H1 (cell line): ENCODE data around the gene NUTM1. TPM values are rescaled to one million over a fixed set of nuclear protein-coding genes. Genes with fewer than 3 reads are reported as not detected.

ENCODE experiments used
- CTCF ChIA-PET: fragments of 300-600 bp; sonication (Branson Sonifier 250); formaldehyde crosslinking; loops from one replicate; lab custom pipeline; 2021; ENCODE audit not compliant: partially characterized antibody; lab: Charles Lee
- POLR2A ChIA-PET: fragments of 300-600 bp; sonication (Branson Sonifier 250); formaldehyde crosslinking; loops from one replicate; lab custom pipeline; 2021; ENCODE audit warnings: inconsistent platforms; ENCODE audit not compliant: partially characterized antibody; lab: Charles Lee
- DNase-seq, 2 experiments: peaks; one replicate each; pipeline versions ENCODE4 v3.0.0 to v3.0.0-alpha.2; 2010 to 2022; ENCODE audit warnings: low spot score in 2 of 2, low read depth in 1 of 2, mixed read lengths in 1 of 2
- FAIRE-seq: peaks from 2 replicates; lab custom pipeline; 2011; peaks lifted over from hg19 to GRCh38; lab: Jason Lieb, UNC
- H2AFZ ChIP-seq: 2 replicates; pipeline ENCODE4 v1.8.1; 2012; ENCODE audit warnings: low read length, inconsistent platforms
- H2AK5ac ChIP-seq: 2 replicates; pipeline ENCODE4 v1.6.1; 2013; ENCODE audit warnings: low read depth, low read length
- H2BK120ac ChIP-seq: replicated peaks from 2 replicates; pipeline ENCODE3; 2013; ENCODE audit warnings: low read depth, low read length, inconsistent platforms
- H2BK12ac ChIP-seq: 2 replicates; pipeline ENCODE4 v1.6.1; 2013; ENCODE audit warnings: low read depth, low read length
- H2BK15ac ChIP-seq: 2 replicates; pipeline ENCODE4 v1.6.1; 2013; ENCODE audit warnings: low read length
- H2BK20ac ChIP-seq: 2 replicates; pipeline ENCODE4 v1.6.1; 2013; ENCODE audit warnings: low read length
- H2BK5ac ChIP-seq: 2 replicates; pipeline ENCODE4 v1.6.1; 2013; ENCODE audit warnings: low read depth, low read length
- H3K14ac ChIP-seq: 2 replicates; pipeline ENCODE4 v1.6.1; 2013; ENCODE audit warnings: inconsistent platforms; ENCODE audit not compliant: insufficient read length
- H3K18ac ChIP-seq: 2 replicates; pipeline ENCODE4 v1.6.1; 2013; ENCODE audit warnings: low read length; ENCODE audit errors: extremely low read depth
- H3K23ac ChIP-seq: 2 replicates; pipeline ENCODE4 v1.6.1; 2013; ENCODE audit warnings: inconsistent platforms; ENCODE audit not compliant: insufficient read length
- H3K23me2 ChIP-seq: 2 replicates; pipeline ENCODE4 v1.6.1; 2013; ENCODE audit warnings: low read depth, low read length
- H3K27ac ChIP-seq: 2 replicates; pipeline ENCODE4 v1.6.1; 2011; ENCODE audit warnings: low read depth, low read length, inconsistent platforms
- H3K27me3 ChIP-seq, 4 experiments: replicated peaks in 1 of 4; 1 replicate in 1 of 4; 2 replicates in 3 of 4; pipeline versions ENCODE4 v1.6.1 to v1.8.1; 2011 to 2013; ENCODE audit warnings: low read length in 3 of 4, mild to moderate bottlenecking in 3 of 4, inconsistent platforms in 2 of 4, mixed read lengths in 2 of 4, moderate library complexity in 1 of 4; ENCODE audit not compliant: control insufficient read depth in 3 of 4, insufficient read depth in 3 of 4; ENCODE audit errors: extremely low read depth in 1 of 4
- H3K36me3 ChIP-seq, 4 experiments: 2 replicates each; pipeline versions ENCODE4 v1.6.1 to v1.8.1; 2011 to 2013; ENCODE audit warnings: mild to moderate bottlenecking in 4 of 4, low read length in 3 of 4, moderate library complexity in 2 of 4, control low read depth in 1 of 4, inconsistent platforms in 1 of 4; ENCODE audit not compliant: insufficient read depth in 4 of 4, control insufficient read depth in 2 of 4
- H3K4ac ChIP-seq: replicated peaks from 2 replicates; pipeline ENCODE3; 2013; ENCODE audit warnings: low read length, low read depth, mixed read lengths, inconsistent platforms; ENCODE audit not compliant: insufficient read length
- H3K4me1 ChIP-seq, 4 experiments: replicated peaks in 1 of 4; 1 replicate in 1 of 4; 2 replicates in 3 of 4; pipeline versions ENCODE4 v1.6.1 to v1.8.1; 2011 to 2013; ENCODE audit warnings: low read length in 3 of 4, inconsistent platforms in 2 of 4, mixed read lengths in 1 of 4; ENCODE audit not compliant: insufficient read depth in 4 of 4, control insufficient read depth in 3 of 4
- H3K4me2 ChIP-seq, 2 experiments: 2 replicates each; pipeline versions ENCODE4 v1.6.1 to v1.8.1; 2011 to 2013; ENCODE audit warnings: low read depth in 2 of 2, low read length in 2 of 2, control low read depth in 1 of 2, inconsistent platforms in 1 of 2, mild to moderate bottlenecking in 1 of 2; ENCODE audit not compliant: insufficient read depth in 1 of 2
- H3K4me3 ChIP-seq, 4 experiments: fragments of 200-600, 300-600 bp in 1 of 4; sonication (generic), shearing (Covaris generic), sonication (Bioruptor Twin) in 1 of 4; 2 replicates each; pipeline versions ENCODE4 v1.5.1 to v1.8.1; 2011 to 2016; ENCODE audit warnings: low read length in 4 of 4, low read depth in 3 of 4, control low read depth in 2 of 4, inconsistent platforms in 2 of 4, mild to moderate bottlenecking in 2 of 4, mixed read lengths in 1 of 4, moderate library complexity in 1 of 4; ENCODE audit not compliant: insufficient read depth in 2 of 4; ENCODE audit errors: extremely low read depth in 1 of 4
- H3K56ac ChIP-seq: replicated peaks from 2 replicates; pipeline ENCODE3; 2013; ENCODE audit warnings: low read depth, mild to moderate bottlenecking, mixed read lengths, low read length, inconsistent platforms; ENCODE audit not compliant: insufficient read length
- H3K79me1 ChIP-seq: 2 replicates; pipeline ENCODE4 v1.6.1; 2013; ENCODE audit warnings: low read depth, low read length, control low read depth
- H3K79me2 ChIP-seq, 2 experiments: 2 replicates each; pipeline versions ENCODE4 v1.6.1 to v1.8.1; 2012 to 2013; ENCODE audit warnings: low read length in 2 of 2, mild to moderate bottlenecking in 2 of 2, inconsistent platforms in 1 of 2; ENCODE audit not compliant: insufficient read depth in 2 of 2, control insufficient read depth in 1 of 2
- H3K9ac ChIP-seq, 4 experiments: replicated peaks in 1 of 4; 1 replicate in 1 of 4; 2 replicates in 3 of 4; pipeline versions ENCODE4 v1.6.1 to v1.8.1; 2011 to 2013; ENCODE audit warnings: low read depth in 3 of 4, low read length in 3 of 4, control low read depth in 2 of 4, mild to moderate bottlenecking in 2 of 4, moderate library complexity in 2 of 4, inconsistent platforms in 1 of 4; ENCODE audit errors: extremely low read depth in 1 of 4
- H3K9me3 ChIP-seq, 2 experiments: 2 replicates each; pipeline versions ENCODE4 v1.6.1 to v1.8.1; 2012 to 2013; ENCODE audit warnings: mild to moderate bottlenecking in 2 of 2, moderate library complexity in 2 of 2, control low read depth in 1 of 2, inconsistent platforms in 1 of 2, low read depth in 1 of 2, low read length in 1 of 2, mixed read lengths in 1 of 2; ENCODE audit not compliant: insufficient read depth in 2 of 2
- H4K20me1 ChIP-seq, 2 experiments: replicated peaks in 1 of 2; 2 replicates each; pipeline versions ENCODE3 to v1.8.1; 2011 to 2013; ENCODE audit warnings: inconsistent platforms in 2 of 2, low read length in 2 of 2, mild to moderate bottlenecking in 1 of 2; ENCODE audit not compliant: insufficient read depth in 2 of 2, control insufficient read depth in 1 of 2
- H4K5ac ChIP-seq: 2 replicates; pipeline ENCODE4 v1.6.1; 2013; ENCODE audit warnings: low read length, low read depth, mixed read lengths, inconsistent platforms; ENCODE audit not compliant: insufficient read length
- H4K8ac ChIP-seq: 2 replicates; pipeline ENCODE4 v1.8.0; 2013; ENCODE audit warnings: mild to moderate bottlenecking, moderate library complexity, low read length, inconsistent platforms; ENCODE audit not compliant: insufficient read depth; ENCODE audit errors: extremely low read depth
- H4K91ac ChIP-seq: replicated peaks from 2 replicates; pipeline ENCODE3; 2013; ENCODE audit warnings: low read length, mixed read lengths, inconsistent platforms; ENCODE audit not compliant: insufficient read length
- WGBS, 2 experiments: shearing (Covaris generic) in 1 of 2; methylation state at CpG; one replicate each; pipeline versions ENCODE4 v1.1.6 to v1.1.7; 2013 to 2015; ENCODE audit warnings: low lambda C conversion rate in 2 of 2, mixed read lengths in 2 of 2, inconsistent platforms in 1 of 2, low coverage in 1 of 2, missing lambda C conversion rate in 1 of 2; ENCODE audit not compliant: insufficient replicate concordance in 2 of 2, insufficient coverage in 1 of 2, insufficient read length in 1 of 2; ENCODE audit errors: extremely low coverage in 1 of 2, missing lambda C conversion rate in 1 of 2; 5-methylcytosine and 5-hydroxymethylcytosine counted together
- polyA plus RNA-seq, 7 experiments: library from polyadenylated mRNA; depleted of rRNA in 3 of 7; stranded (reverse) in 5 of 7; unstranded in 2 of 7; fragments of >200 nt in 5 of 7; fragments of 200-250 nt in 2 of 7; gene quantifications; 1 replicate in 5 of 7; 2 replicates in 1 of 7; 4 replicates in 1 of 7; pipeline versions ENCODE4 v1.2.1 to v1.2.3, GENCODE V29; 2011 to 2013; ENCODE audit warnings: missing spikeins in 2 of 7, mixed read lengths in 2 of 7
- total RNA-seq: library from RNA; stranded (reverse); fragmentation: NEBNext Ultra II Directional; extraction: Animal tissue kit (Norgen Biotek cat#: 25700); gene quantifications from 2 replicates; pipeline ENCODE4 v1.2.1, GENCODE V29; 2021

The NUTM1 gene
- total and polyA plus RNA-seq, 2 of the 8 experiments (the other 6 are each of a cell fraction or from before 2014, with no cell fraction given), result 0.39 to 0.60 TPM

DNA sequence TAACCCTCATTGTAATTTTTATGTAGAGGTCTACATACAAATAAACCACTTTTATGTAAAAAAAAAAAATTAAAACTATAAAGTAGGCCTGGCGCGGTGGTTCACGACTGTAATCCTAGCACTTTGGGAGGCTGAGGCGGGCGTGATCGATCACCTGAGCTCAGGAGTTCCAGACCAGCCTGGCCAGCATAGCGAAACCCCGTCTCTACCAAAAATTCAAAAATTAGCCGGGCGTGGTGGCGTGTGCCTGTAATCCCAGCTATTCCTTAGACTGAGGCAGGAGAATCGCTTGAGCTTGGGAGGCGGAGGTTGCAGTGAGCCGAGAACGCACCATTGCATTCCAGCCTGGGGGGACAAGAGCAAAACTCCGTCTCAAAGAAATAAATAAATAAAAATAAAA lies 4.8 kb upstream of the NUTM1 start:
- H2AFZ ChIP-seq, result no peak overlapping the region

More for the DNA sequence above, 4.8 kb upstream of the NUTM1 start:
- peaks cover 0 to 20% of the 10 kb centered on the region in 2 experiments; a peak in 3 of 4 replicates for H3K79me2 ChIP-seq
- H2BK120ac ChIP-seq, result no peak overlapping the region
- H2BK12ac ChIP-seq, result no peak overlapping the region
- peaks cover 8% of the 10 kb centered on the region; the same call in 1 of the 2 replicates for H3K23me2 ChIP-seq
- no peak overlapping the region for H3K27ac ChIP-seq
- H3K36me3 ChIP-seq, result peaks cover 2 to 13% (median 6%) of the 10 kb centered on the region in 4 experiments; a peak in 5 of 8 replicates
- H3K9me3 ChIP-seq, result no peaks in the 10 kb centered on the region
- no peaks in the 10 kb centered on the region for H3K27me3 ChIP-seq
- H3K18ac ChIP-seq, result no peak overlapping the region
- peaks cover 0 to 4% (median 2%) of the 10 kb centered on the region in 4 experiments; a peak in 4 of 7 replicates for H3K4me1 ChIP-seq
- no peak overlapping the region for H3K23ac ChIP-seq
- peaks cover 4% of the 10 kb centered on the region; the same call in 1 of the 2 replicates for H3K79me1 ChIP-seq
- peak overlapping the region; percentile 65 to 86 (median 74) for H3K4me3 ChIP-seq
- no peak overlapping the region for H4K91ac ChIP-seq
- no peak overlapping the region for H2BK15ac ChIP-seq
- no peak overlapping the region for H2AK5ac ChIP-seq
- no peak overlapping the region for H3K9ac ChIP-seq
- H2BK20ac ChIP-seq, result no peak overlapping the region
- no peak overlapping the region for H4K8ac ChIP-seq
- no peak for DNase-seq
- POLR2A ChIA-PET, result interaction anchor here (0.5 to 4.7 kb wide), 8 partner anchors 9 to 229 kb away, joined by 3 to 35 read pairs (median 4); partner anchors contain the start of gene LPCAT4
- no peak overlapping the region for H3K56ac ChIP-seq
- no peak overlapping the region for H4K5ac ChIP-seq
- 58% methylated on average over 16 of the region's 16 CpGs; no CpG with 5 or more reads in 1 of the 2 experiments for WGBS, 2 experiments
- FAIRE-seq, result no peak
- no peak overlapping the region for H2BK5ac ChIP-seq
- CTCF ChIA-PET, result interaction anchor here (0.6 to 2.1 kb wide), 6 partner anchors 10 to 85 kb away, joined by 3 to 9 read pairs (median 4); partner anchors contain the start of gene LPCAT4
- H3K4ac ChIP-seq, result no peak overlapping the region
- H4K20me1 ChIP-seq, result no peaks in the 10 kb centered on the region
- peak overlapping the region; percentile 72 to 98 for H3K4me2 ChIP-seq
- no peak overlapping the region for H3K14ac ChIP-seq
